ENCODE results near the gene LRCH4. TPM values are rescaled to one million over a fixed set of nuclear protein-coding genes. Genes with fewer than 3 reads are reported as not detected.
A peak's percentile ranks its signal among the peaks of the same experiment; 100 is the strongest.

Gene LRCH4
- total and polyA plus RNA-seq, 9 of the 15 experiments (the other 6 are each of a cell fraction or from before 2014, with no cell fraction given): 0.06 to 63.3 (median 15.0) TPM

GRCh38 chr7:100539436-100540006 lies 46.4 kb downstream of the LRCH4 start (continued):
- no peak for TF ChIP-seq ZNF592 (IDR thresholded peaks at IDR 0.05)
- TF ChIP-seq NR2C2 (CRISPR knock-in tag; IDR thresholded peaks at IDR 0.05): no peak
- 0 out of 2 replicates have a peak, but pooled peaks have one; percentile 36 for TF ChIP-seq NR2C2 (tag; IDR thresholded peaks at IDR 0.05)
- peak; percentile 4; the same call in 1 of the 2 replicates for TF ChIP-seq KAT7 (CRISPR knock-in tag; IDR thresholded peaks at IDR 0.05; ENCODE audit: borderline replicate concordance)
- no peak for TF ChIP-seq SREBF1 (IDR thresholded peaks at IDR 0.05; ENCODE audit: borderline replicate concordance, low read depth, low read length)
- peak; percentile 9 for TF ChIP-seq PHF20 (IDR thresholded peaks at IDR 0.05; ENCODE audit: partially characterized antibody)
- no peak for TF ChIP-seq HOXB6 (CRISPR knock-in tag; IDR thresholded peaks at IDR 0.05; ENCODE audit: borderline replicate concordance)
- peak; percentile 60; the same call in 1 of the 2 replicates for TF ChIP-seq ZBTB1 (CRISPR knock-in tag; IDR thresholded peaks at IDR 0.05; ENCODE audit: borderline replicate concordance, low read depth)
- 0 out of 4 replicates have a peak, but pooled peaks of 1 of the 2 experiments have one; percentile 11 for TF ChIP-seq UBTF (IDR thresholded peaks at IDR 0.05; ENCODE audit: borderline replicate concordance in 1 of 2, low read depth in 2 of 2, low read length in 2 of 2)
- TF ChIP-seq SMAD2 (IDR thresholded peaks at IDR 0.05; ENCODE audit: low read depth, low read length): no peak
- 0 out of 2 replicates have a peak, but pooled peaks have one; percentile 41 for TF ChIP-seq HDGF (IDR thresholded peaks at IDR 0.05)
- TF ChIP-seq MEF2A (IDR thresholded peaks at IDR 0.05; ENCODE audit: control insufficient read depth, low read depth, low read length): no peak
- TF ChIP-seq FOXA3 (CRISPR knock-in tag; conservative IDR thresholded peaks at IDR 0.05 in 1 of 2, IDR thresholded peaks at IDR 0.05 in 1 of 2): 0 out of 4 replicates have a peak, but pooled peaks of 1 of the 2 experiments have one; percentile 45

All from K562 (cell line).